Activated CD8-positive, alpha-beta memory T cell treated with anti-CD3 and anti-CD28 coated beads, Interleukin-2, amount 50 U/mL, for 1 hour (primary cell): ENCODE measurements around the gene RNU6-1.

Experiments used
- DNase-seq: peaks from one replicate; pipeline ENCODE4 v3.0.0-alpha.2; 2020; ENCODE audit errors: extremely low read depth

The RNU6-1 gene

GRCh38 chr15:67832897-67833709 is 6.7 kb downstream of the RNU6-1 start:
- no peak for DNase-seq

GRCh38 chr15:67832031-67832551 is 7.8 kb downstream of the RNU6-1 start:
- DNase-seq = no peak

- DNase-seq = no peak
Measured at GRCh38 chr15:67831363-67831762, 8.5 kb downstream of the RNU6-1 start.

- DNase-seq = no peak
Measured at GRCh38 chr15:67829647-67830504, 10.0 kb downstream of the RNU6-1 start.

- no peak for DNase-seq
Measured at GRCh38 chr15:67828969-67829646, 10.7 kb downstream of the RNU6-1 start.

DNA sequence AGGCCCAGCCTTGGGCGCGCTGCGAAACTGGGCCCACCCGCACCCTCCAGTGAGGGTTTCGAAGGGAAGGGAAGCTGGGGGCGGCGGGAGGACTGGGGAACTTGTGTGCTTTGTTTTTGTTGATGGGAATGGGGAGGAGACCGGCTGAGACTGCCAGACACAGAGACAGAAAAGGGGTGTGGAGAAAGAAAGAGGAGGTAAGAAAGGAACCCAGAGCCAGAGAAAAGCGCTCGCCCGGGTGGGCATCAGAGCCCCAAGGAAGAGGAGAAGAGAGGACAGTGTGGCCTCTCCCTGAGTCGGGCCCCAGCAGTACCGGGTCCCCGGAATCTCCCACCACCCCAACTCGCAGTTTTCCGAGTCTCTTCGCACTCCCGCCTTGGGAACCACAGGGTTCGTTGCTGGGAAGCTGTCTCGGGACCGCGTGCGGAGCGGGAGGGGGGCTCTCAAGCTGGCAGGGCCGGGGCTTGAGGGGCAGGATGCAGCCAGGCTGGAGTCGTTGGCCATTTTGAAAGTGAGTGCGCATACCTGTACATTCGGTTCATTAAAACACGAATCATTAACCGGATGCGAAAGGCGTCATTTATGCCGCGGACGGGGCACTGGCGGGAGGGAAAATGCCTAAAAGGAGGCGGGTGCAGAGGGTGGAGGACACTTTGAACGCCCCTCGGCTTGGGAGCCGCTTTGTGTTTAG is 11.4 kb downstream of the RNU6-1 start:
- no peak for DNase-seq

DNA sequence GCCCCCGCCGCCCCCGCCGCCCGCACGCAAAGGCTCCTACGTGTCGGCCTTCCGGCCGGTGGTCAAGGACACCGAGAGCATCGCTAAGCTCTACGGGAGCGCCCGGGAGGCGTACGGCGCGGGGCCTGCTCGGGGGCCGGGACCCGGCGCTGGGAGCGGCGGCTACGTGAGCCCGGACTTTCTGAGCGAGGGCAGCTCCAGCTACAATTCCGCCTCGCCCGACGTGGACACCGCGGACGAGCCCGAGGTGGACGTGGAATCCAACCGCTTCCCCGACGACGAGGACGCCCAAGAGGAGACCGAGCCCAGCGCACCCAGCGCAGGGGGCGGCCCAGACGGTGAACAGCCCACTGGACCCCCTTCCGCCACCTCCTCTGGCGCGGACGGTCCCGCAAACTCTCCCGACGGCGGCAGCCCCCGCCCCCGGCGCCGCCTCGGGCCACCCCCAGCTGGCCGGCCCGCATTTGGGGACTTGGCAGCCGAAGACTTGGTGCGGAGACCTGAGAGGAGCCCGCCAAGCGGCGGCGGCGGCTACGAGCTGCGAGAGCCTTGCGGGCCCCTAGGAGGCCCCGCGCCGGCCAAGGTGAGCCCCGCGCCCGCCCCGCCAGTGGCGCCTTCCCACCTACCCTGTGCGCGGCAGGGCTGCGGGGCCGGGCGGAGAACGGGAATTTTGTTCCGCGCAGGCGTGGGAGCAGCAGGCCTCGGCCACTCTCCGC is 12.1 kb downstream of the RNU6-1 start:
- DNase-seq = no peak

GRCh38 chr15:67826717-67827561 is 12.9 kb downstream of the RNU6-1 start:
- no peak for DNase-seq

DNA sequence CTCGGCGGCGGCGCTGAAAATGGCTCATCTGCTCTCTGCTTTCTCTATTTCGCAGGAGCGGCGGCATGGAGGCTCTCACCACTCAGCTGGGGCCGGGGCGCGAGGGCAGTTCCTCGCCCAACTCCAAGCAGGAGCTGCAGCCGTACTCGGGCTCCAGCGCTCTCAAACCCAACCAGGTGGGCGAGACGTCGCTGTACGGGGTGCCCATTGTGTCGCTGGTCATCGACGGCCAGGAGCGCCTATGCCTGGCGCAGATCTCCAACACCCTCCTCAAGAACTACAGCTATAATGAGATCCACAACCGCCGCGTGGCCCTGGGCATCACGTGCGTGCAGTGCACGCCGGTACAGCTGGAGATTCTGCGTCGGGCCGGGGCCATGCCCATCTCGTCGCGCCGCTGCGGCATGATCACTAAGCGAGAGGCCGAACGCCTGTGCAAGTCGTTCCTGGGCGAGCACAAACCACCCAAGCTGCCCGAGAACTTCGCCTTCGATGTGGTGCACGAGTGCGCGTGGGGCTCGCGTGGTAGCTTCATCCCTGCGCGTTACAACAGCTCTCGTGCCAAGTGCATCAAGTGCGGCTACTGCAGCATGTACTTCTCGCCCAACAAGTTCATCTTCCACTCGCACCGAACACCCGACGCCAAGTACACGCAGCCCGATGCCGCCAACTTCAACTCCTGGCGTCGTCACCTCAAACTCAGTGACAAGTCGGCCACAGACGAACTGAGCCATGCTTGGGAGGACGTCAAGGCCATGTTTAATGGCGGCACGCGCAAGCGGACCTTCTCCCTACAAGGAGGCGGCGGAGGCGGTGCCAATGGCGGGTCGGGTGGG is 13.7 kb downstream of the RNU6-1 start:
- DNase-seq = no peak

- no peak for DNase-seq
Measured at GRCh38 chr15:67824976-67825880, 14.6 kb downstream of the RNU6-1 start, which contains the start of gene SKOR1. TSS of gene SKOR1 (plus strand) at chr15:67825509. CDS start at chr15:67825603, 94 bp downstream.

GRCh38 chr15:67824197-67824968 is 15.5 kb downstream of the RNU6-1 start:
- no peak for DNase-seq

- DNase-seq = no peak
Measured at GRCh38 chr15:67823314-67824196, 16.3 kb downstream of the RNU6-1 start.

DNA sequence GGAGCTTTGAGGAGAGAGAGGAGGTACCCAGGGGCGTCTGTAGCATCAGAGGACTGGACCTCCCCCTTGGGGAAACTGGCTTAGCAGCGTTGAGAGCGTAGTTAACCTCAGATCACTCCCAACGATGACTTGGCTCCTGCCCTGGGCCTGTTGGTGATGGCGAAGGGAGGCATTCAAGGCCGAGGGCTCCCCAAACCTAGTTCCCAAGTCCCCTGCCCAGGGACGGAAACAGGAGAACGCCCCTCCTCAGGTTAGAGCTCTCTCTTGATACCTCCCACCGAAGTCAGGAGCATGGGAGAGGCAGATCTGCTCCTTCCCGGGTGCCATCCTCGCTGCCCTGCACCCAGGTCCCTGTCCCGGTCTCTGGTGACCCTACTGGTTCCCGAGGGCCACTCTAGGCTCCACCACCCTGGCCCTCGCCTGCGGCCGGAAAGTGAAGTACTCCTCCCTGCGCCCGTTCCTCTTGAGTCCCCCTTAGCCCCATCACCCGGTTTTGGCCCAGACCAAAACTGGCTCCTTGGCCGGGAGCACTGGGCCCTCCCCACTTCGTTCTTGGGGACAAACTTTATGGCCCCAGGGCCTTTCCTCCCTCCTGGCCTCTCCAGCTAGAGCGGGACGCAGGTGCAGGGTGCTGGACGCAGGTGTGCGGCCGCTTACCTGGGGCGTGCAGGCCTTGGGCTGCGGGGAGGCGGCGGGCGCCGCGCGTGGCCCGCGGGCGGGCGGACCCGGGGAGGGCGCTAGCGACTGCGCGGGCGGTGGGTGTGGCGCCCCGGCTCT is 17.1 kb downstream of the RNU6-1 start:
- no peak for DNase-seq

DNA sequence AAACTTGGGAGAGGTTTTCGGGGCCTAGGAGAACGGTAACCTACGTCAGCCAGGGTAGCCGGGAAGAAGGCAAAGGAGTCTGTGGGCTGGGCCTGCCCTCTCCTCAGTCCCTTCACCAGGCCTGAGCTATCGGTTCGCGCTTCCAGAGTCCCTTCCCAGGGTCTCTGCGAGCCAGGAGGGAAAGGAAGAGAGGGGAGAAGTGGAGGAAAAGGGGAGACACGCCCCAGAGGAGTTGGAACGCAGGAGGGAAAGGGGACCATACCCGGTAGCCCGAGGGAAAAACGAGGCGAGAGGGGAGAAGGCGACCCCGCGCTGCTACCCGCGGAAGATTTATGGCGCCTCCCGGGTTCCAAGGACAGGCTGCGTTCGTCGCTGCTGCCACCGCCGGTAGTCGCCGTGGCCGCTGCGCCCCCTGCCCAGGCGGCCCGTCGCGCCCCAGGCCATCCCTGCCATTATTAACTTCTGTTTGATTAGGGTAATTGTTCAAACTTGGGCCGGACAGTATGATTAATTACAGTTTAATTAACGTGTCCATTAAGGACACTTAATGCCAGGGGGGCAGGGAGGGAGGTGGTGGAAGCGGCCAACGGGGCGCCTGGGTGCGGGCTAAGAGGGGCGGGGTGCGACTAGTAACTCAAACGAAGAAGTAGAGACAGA is 17.9 kb downstream of the RNU6-1 start:
- DNase-seq = no peak
